Measurements from ENCODE around the gene B3GNT7. TPM values are rescaled to one million over a fixed set of nuclear protein-coding genes. Genes with fewer than 3 reads are reported as not detected.

The B3GNT7 gene
- total and polyA plus RNA-seq, 2 of the 8 experiments (the other 6 are each of a cell fraction or from before 2014, with no cell fraction given) = 26.4 to 73.1 TPM

GRCh38 chr2:231422056-231422455, 26.5 kb downstream of the B3GNT7 start:
- Histone ChIP-seq H3K14ac (ENCODE audit: insufficient read length) (no peak overlapping the region), H3K79me2 (ENCODE audit: control insufficient read depth in 1 of 2, insufficient read depth in 2 of 2, low read length in 2 of 2) (no peaks in the 10 kb centered on the region), H2AFZ (ENCODE audit: low read length) (no peak overlapping the region), H4K91ac (replicated peaks; ENCODE audit: insufficient read length, low read length) (peak overlapping the region; percentile 55), H3K23ac (ENCODE audit: insufficient read length) (no peak overlapping the region), H4K5ac (ENCODE audit: insufficient read length, low read depth, low read length) (no peak overlapping the region), H4K20me1 (replicated peaks in 1 of 2; ENCODE audit: control insufficient read depth in 1 of 2, insufficient read depth in 2 of 2, low read length in 2 of 2) (no peaks in the 10 kb centered on the region), H3K56ac (replicated peaks; ENCODE audit: insufficient read length, low read depth, low read length) (no peak overlapping the region), H2BK12ac (ENCODE audit: low read depth, low read length) (no peak overlapping the region), H2BK5ac (ENCODE audit: low read depth, low read length) (no peak overlapping the region), H3K27ac (ENCODE audit: low read depth, low read length) (no peak overlapping the region), H3K4me3 (ENCODE audit: extremely low read depth in 1 of 4, insufficient read depth in 2 of 4, low read depth in 3 of 4, low read length in 4 of 4) (no peak overlapping the region), H2AK5ac (ENCODE audit: low read depth, low read length) (no peak overlapping the region), H3K23me2 (ENCODE audit: low read depth, low read length) (no peaks in the 10 kb centered on the region), H3K4me2 (ENCODE audit: insufficient read depth in 1 of 2, low read depth in 2 of 2, low read length in 2 of 2) (no peak overlapping the region), H4K8ac (ENCODE audit: extremely low read depth, insufficient read depth, low read length) (no peak overlapping the region), H3K4ac (replicated peaks; ENCODE audit: insufficient read length, low read depth, low read length) (no peak overlapping the region), H2BK15ac (ENCODE audit: low read length) (no peak overlapping the region), H3K79me1 (ENCODE audit: low read depth, low read length) (no peaks in the 10 kb centered on the region), H2BK20ac (ENCODE audit: low read length) (no peak overlapping the region), H3K4me1 (replicated peaks in 1 of 4; ENCODE audit: control insufficient read depth in 3 of 4, insufficient read depth in 4 of 4, low read length in 3 of 4) (peaks cover 0 to 9% (median 0%) of the 10 kb centered on the region in 4 experiments; a peak in 3 of 7 replicates), H3K18ac (ENCODE audit: extremely low read depth, low read length) (no peak overlapping the region), H2BK120ac (replicated peaks; ENCODE audit: low read depth, low read length) (no peak overlapping the region), H3K9me3 (ENCODE audit: insufficient read depth in 2 of 2, low read depth in 1 of 2, low read length in 1 of 2) (no peaks in the 10 kb centered on the region), H3K36me3 (ENCODE audit: control insufficient read depth in 2 of 4, insufficient read depth in 4 of 4, low read length in 3 of 4) (no peaks in the 10 kb centered on the region), H3K9ac (replicated peaks in 1 of 4; ENCODE audit: extremely low read depth in 1 of 4, low read depth in 3 of 4, low read length in 3 of 4) (no peak overlapping the region), H3K27me3 (replicated peaks in 1 of 4; ENCODE audit: control insufficient read depth in 3 of 4, extremely low read depth in 1 of 4, insufficient read depth in 3 of 4, low read length in 3 of 4) (no peaks in the 10 kb centered on the region)
- 100% methylated on average over 2 of the region's 2 CpGs; no CpG with 5 or more reads in 1 of the 2 experiments for WGBS, 2 experiments (ENCODE audit: extremely low coverage in 1 of 2, insufficient coverage in 1 of 2, insufficient read length in 1 of 2, insufficient replicate concordance in 2 of 2, low coverage in 1 of 2, low lambda C conversion rate in 2 of 2, missing lambda C conversion rate in 1 of 2)
- DNase-seq (ENCODE audit: low read depth in 1 of 2, low spot score in 2 of 2) (no peak), FAIRE-seq (no peak)
- ChIA-PET CTCF (ENCODE audit: partially characterized antibody) (interaction anchor here (0.6 to 32.5 kb wide), 5 partner anchors 18 to 318 kb away, joined by 3 to 537 read pairs (median 7); partner anchors contain the start of gene B3GNT7), POLR2A (ENCODE audit: partially characterized antibody) (interaction anchor here (0.5 to 20.1 kb wide), 3 partner anchors 10 to 231 kb away, joined by 3 to 235 read pairs (median 21); no protein-coding TSS in a partner anchor)
- TF ChIP-seq ATF3 (IDR thresholded peaks at IDR 0.05; ENCODE audit: insufficient read depth, low read depth, low read length) (no peak), SP4 (IDR thresholded peaks at IDR 0.05; ENCODE audit: low read length) (no peak), MAFK (IDR thresholded peaks at IDR 0.05; ENCODE audit: low read depth, low read length) (no peak), ATF2 (IDR thresholded peaks at IDR 0.05; ENCODE audit: low read length) (no peak), BRCA1 (IDR thresholded peaks at IDR 0.05; ENCODE audit: low read depth, low read length) (no peak), HDAC6 (IDR thresholded peaks at IDR 0.05; ENCODE audit: low read depth, low read length) (no peak), POLR2AphosphoS5 (IDR thresholded peaks at IDR 0.05; ENCODE audit: low read depth, low read length) (no peak), RFX5 (IDR thresholded peaks at IDR 0.05; ENCODE audit: borderline replicate concordance, low read depth, low read length) (no peak), JUN (IDR thresholded peaks at IDR 0.05; ENCODE audit: low read depth, low read length) (no peak), SIN3A (conservative IDR thresholded peaks at IDR 0.05 in 1 of 2, IDR thresholded peaks at IDR 0.05 in 1 of 2; ENCODE audit: low read depth in 1 of 2, low read length in 2 of 2) (no peak), CREB1 (IDR thresholded peaks at IDR 0.05) (no peak), GABPA (IDR thresholded peaks at IDR 0.05; ENCODE audit: borderline replicate concordance, insufficient read depth, low read length) (no peak)
